WTC11 (cell line): Measurements from ENCODE around the gene ATG9B.

Source experiments
- CREB1 ChIP-seq: sonication (generic); formaldehyde crosslinking; IDR thresholded peaks from 2 replicates; pipeline ENCODE4 v1.8.0; 2023; ENCODE audit warnings: mild to moderate bottlenecking, missing genetic modification reagents
- CTCF ChIP-seq: fragments of 200-600 bp; IDR thresholded peaks from 2 replicates; pipeline ENCODE4 v1.8.0; 2022; ENCODE audit warnings: antibody characterized with exemption
- E2F4 ChIP-seq: sonication (generic); formaldehyde crosslinking; IDR thresholded peaks from 2 replicates; pipeline ENCODE4 v1.8.1; 2022; ENCODE audit warnings: low read depth, mild to moderate bottlenecking, moderate library complexity, missing genetic modification reagents, borderline replicate concordance
- E2F5 ChIP-seq: sonication (generic); formaldehyde crosslinking; IDR thresholded peaks from 2 replicates; pipeline ENCODE4 v1.8.1; 2022; ENCODE audit warnings: mild to moderate bottlenecking, moderate library complexity, missing genetic modification reagents
- FOXK1 ChIP-seq: sonication (generic); formaldehyde crosslinking; IDR thresholded peaks from 2 replicates; pipeline ENCODE4 v1.8.0; 2022; ENCODE audit warnings: mild to moderate bottlenecking, moderate library complexity, missing genetic modification reagents
- NFE2L1 ChIP-seq: sonication (generic); formaldehyde crosslinking; IDR thresholded peaks from 2 replicates; pipeline ENCODE4 v1.8.1; 2023; ENCODE audit warnings: missing genetic modification reagents
- SP1 ChIP-seq: sonication (generic); formaldehyde crosslinking; conservative IDR thresholded peaks from 2 replicates; pipeline ENCODE4 v1.8.1; 2022; ENCODE audit warnings: missing genetic modification reagents
- ZBTB43 ChIP-seq: sonication (generic); formaldehyde crosslinking; IDR thresholded peaks from 2 replicates; pipeline ENCODE4 v1.8.1; 2023; ENCODE audit warnings: mild to moderate bottlenecking, missing genetic modification reagents
- ZNF317 ChIP-seq: sonication (generic); formaldehyde crosslinking; IDR thresholded peaks from 2 replicates; pipeline ENCODE4 v1.8.1; 2023; ENCODE audit warnings: low read depth, mild to moderate bottlenecking, moderate library complexity, missing genetic modification reagents, borderline replicate concordance
- TF ChIP-seq, protein P1 (sequence below): sonication (generic); formaldehyde crosslinking; conservative IDR thresholded peaks from 2 replicates; pipeline ENCODE4 v1.8.1; 2023; ENCODE audit warnings: mild to moderate bottlenecking, low read depth, missing genetic modification reagents, moderate library complexity
- TF ChIP-seq, protein P2 (sequence below): sonication (generic); formaldehyde crosslinking; IDR thresholded peaks from 2 replicates; pipeline ENCODE4 v1.8.0; 2022; ENCODE audit warnings: mild to moderate bottlenecking, missing genetic modification reagents
- TF ChIP-seq, protein P3 (sequence below): sonication (generic); formaldehyde crosslinking; IDR thresholded peaks from 2 replicates; pipeline ENCODE4 v1.8.0; 2023; ENCODE audit warnings: missing genetic modification reagents, mild to moderate bottlenecking, borderline replicate concordance
- TF ChIP-seq, protein P4 (sequence below): sonication (generic); formaldehyde crosslinking; IDR thresholded peaks from 2 replicates; pipeline ENCODE4 v1.8.1; 2023; ENCODE audit warnings: mild to moderate bottlenecking, moderate library complexity, missing genetic modification reagents
- TF ChIP-seq, protein P5 (sequence below): sonication (generic); formaldehyde crosslinking; IDR thresholded peaks from 2 replicates; pipeline ENCODE4 v1.8.0; 2023; ENCODE audit warnings: missing genetic modification reagents

DNA sequence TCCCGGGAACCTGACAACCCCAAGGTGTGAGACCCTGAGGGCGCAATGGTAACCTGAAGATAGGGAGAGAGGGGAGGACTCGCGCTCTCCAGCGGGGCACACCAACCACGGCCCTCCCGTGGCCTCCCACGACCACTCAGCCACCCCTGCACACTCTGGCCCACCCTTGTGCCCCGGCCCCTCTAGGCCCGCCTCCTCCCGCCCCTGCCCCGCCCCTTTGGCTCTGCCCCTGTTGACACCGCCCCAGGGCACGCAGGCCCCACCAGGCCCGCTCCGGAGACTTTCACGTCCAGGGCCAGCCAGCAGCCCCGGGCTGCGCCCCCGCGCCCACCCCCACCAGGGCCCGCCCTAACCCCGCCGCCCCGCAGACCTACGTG is 10.9 kb downstream of the ATG9B start:
- no peak for TF ChIP-seq NFE2L1 (CRISPR knock-in tag)
- no peak; the same call in 1 of the 2 replicates for TF ChIP-seq E2F4 (CRISPR knock-in tag)
- TF ChIP-seq SP1 (CRISPR knock-in tag), result no peak
- no peak for TF ChIP-seq ZBTB43 (CRISPR knock-in tag)
- no peak for TF ChIP-seq CTCF
- TF ChIP-seq, protein P1, sequence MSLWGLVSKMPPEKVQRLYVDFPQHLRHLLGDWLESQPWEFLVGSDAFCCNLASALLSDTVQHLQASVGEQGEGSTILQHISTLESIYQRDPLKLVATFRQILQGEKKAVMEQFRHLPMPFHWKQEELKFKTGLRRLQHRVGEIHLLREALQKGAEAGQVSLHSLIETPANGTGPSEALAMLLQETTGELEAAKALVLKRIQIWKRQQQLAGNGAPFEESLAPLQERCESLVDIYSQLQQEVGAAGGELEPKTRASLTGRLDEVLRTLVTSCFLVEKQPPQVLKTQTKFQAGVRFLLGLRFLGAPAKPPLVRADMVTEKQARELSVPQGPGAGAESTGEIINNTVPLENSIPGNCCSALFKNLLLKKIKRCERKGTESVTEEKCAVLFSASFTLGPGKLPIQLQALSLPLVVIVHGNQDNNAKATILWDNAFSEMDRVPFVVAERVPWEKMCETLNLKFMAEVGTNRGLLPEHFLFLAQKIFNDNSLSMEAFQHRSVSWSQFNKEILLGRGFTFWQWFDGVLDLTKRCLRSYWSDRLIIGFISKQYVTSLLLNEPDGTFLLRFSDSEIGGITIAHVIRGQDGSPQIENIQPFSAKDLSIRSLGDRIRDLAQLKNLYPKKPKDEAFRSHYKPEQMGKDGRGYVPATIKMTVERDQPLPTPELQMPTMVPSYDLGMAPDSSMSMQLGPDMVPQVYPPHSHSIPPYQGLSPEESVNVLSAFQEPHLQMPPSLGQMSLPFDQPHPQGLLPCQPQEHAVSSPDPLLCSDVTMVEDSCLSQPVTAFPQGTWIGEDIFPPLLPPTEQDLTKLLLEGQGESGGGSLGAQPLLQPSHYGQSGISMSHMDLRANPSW (CRISPR knock-in tag), result no peak
- TF ChIP-seq, protein P2, sequence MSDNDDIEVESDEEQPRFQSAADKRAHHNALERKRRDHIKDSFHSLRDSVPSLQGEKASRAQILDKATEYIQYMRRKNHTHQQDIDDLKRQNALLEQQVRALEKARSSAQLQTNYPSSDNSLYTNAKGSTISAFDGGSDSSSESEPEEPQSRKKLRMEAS (CRISPR knock-in tag), result no peak
- TF ChIP-seq CREB1 (CRISPR knock-in tag), result no peak
- TF ChIP-seq, protein P3, sequence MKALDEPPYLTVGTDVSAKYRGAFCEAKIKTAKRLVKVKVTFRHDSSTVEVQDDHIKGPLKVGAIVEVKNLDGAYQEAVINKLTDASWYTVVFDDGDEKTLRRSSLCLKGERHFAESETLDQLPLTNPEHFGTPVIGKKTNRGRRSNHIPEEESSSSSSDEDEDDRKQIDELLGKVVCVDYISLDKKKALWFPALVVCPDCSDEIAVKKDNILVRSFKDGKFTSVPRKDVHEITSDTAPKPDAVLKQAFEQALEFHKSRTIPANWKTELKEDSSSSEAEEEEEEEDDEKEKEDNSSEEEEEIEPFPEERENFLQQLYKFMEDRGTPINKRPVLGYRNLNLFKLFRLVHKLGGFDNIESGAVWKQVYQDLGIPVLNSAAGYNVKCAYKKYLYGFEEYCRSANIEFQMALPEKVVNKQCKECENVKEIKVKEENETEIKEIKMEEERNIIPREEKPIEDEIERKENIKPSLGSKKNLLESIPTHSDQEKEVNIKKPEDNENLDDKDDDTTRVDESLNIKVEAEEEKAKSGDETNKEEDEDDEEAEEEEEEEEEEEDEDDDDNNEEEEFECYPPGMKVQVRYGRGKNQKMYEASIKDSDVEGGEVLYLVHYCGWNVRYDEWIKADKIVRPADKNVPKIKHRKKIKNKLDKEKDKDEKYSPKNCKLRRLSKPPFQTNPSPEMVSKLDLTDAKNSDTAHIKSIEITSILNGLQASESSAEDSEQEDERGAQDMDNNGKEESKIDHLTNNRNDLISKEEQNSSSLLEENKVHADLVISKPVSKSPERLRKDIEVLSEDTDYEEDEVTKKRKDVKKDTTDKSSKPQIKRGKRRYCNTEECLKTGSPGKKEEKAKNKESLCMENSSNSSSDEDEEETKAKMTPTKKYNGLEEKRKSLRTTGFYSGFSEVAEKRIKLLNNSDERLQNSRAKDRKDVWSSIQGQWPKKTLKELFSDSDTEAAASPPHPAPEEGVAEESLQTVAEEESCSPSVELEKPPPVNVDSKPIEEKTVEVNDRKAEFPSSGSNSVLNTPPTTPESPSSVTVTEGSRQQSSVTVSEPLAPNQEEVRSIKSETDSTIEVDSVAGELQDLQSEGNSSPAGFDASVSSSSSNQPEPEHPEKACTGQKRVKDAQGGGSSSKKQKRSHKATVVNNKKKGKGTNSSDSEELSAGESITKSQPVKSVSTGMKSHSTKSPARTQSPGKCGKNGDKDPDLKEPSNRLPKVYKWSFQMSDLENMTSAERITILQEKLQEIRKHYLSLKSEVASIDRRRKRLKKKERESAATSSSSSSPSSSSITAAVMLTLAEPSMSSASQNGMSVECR (CRISPR knock-in tag), result no peak
- TF ChIP-seq E2F5 (CRISPR knock-in tag), result no peak
- TF ChIP-seq, protein P4, sequence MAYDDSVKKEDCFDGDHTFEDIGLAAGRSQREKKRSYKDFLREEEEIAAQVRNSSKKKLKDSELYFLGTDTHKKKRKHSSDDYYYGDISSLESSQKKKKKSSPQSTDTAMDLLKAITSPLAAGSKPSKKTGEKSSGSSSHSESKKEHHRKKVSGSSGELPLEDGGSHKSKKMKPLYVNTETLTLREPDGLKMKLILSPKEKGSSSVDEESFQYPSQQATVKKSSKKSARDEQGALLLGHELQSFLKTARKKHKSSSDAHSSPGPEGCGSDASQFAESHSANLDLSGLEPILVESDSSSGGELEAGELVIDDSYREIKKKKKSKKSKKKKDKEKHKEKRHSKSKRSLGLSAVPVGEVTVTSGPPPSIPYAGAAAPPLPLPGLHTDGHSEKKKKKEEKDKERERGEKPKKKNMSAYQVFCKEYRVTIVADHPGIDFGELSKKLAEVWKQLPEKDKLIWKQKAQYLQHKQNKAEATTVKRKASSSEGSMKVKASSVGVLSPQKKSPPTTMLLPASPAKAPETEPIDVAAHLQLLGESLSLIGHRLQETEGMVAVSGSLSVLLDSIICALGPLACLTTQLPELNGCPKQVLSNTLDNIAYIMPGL, result no peak
- TF ChIP-seq ZNF317 (CRISPR knock-in tag), result no peak
- TF ChIP-seq FOXK1 (CRISPR knock-in tag), result no peak
- TF ChIP-seq, protein P5, sequence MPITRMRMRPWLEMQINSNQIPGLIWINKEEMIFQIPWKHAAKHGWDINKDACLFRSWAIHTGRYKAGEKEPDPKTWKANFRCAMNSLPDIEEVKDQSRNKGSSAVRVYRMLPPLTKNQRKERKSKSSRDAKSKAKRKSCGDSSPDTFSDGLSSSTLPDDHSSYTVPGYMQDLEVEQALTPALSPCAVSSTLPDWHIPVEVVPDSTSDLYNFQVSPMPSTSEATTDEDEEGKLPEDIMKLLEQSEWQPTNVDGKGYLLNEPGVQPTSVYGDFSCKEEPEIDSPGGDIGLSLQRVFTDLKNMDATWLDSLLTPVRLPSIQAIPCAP (CRISPR knock-in tag), result no peak
